Vagina (tissue), 2 donors: Measurements from ENCODE around the gene TTLL11. TPM values are rescaled to one million over a fixed set of nuclear protein-coding genes. Genes with fewer than 3 reads are reported as not detected.

Source experiments
- DNase-seq, 2 donors: peaks; one replicate each; pipeline ENCODE4 v3.0.0-alpha.2; 2017; ENCODE audit errors: extremely low spot score in 2 of 2
- H3K27ac ChIP-seq: fragments of 200-600 bp; sonication (generic); one replicate; pipeline ENCODE4 v1.5.1; 2019
- H3K27me3 ChIP-seq: fragments of 200-600 bp; sonication (generic); one replicate; pipeline ENCODE4 v1.5.1; 2019
- H3K36me3 ChIP-seq, 2 donors: fragments of 200-600 bp; sonication (generic); one replicate each; pipeline ENCODE4 v1.5.1; 2017 to 2019
- H3K4me1 ChIP-seq: fragments of 200-600 bp; sonication (generic); one replicate; pipeline ENCODE4 v1.5.1; 2019
- H3K4me3 ChIP-seq, 2 donors: fragments of 200-600 bp; sonication (generic); 1 replicate in 1 of 2; 2 replicates in 1 of 2; pipeline ENCODE4 v1.5.1; 2016 to 2019
- H3K9me3 ChIP-seq: fragments of 200-600 bp; sonication (generic); one replicate; pipeline ENCODE4 v1.5.1; 2019
- POLR2A ChIP-seq, 2 donors: fragments of 450-650 bp; IDR thresholded peaks; one replicate each; pipeline ENCODE4 v1.6.1; 2017; ENCODE audit warnings: antibody characterized with exemption in 2 of 2, mild to moderate bottlenecking in 2 of 2, moderate library complexity in 2 of 2
- POLR2AphosphoS5 ChIP-seq, 2 donors: sonication (generic); formaldehyde crosslinking; IDR thresholded peaks; one replicate each; pipeline ENCODE4 v1.9.0; 2017; ENCODE audit warnings: antibody characterized with exemption in 2 of 2, mild to moderate bottlenecking in 2 of 2, low read depth in 1 of 2; ENCODE audit not compliant: insufficient read depth in 1 of 2
- intact Hi-C: fragments of 100-400 bp; cut with DNase I; formaldehyde crosslinking; loops from one replicate; pipeline ENCODE4 v1.15.1; 2023
- total RNA-seq: library from RNA; depleted of rRNA; stranded (reverse); fragments of >200 nt; gene quantifications from one replicate; pipeline ENCODE4 v1.2.3, GENCODE V29; 2016
- TF ChIP-seq, protein P1 (sequence below), 3 experiments: fragments of 450-650 bp in 2 of 3; fragments of 200-600 bp in 1 of 3; sonication (generic) in 1 of 3; IDR thresholded peaks; one replicate each; pipeline ENCODE4 v1.5.1; 2017 to 2019; ENCODE audit warnings: antibody characterized with exemption in 3 of 3, mild to moderate bottlenecking in 2 of 3, moderate library complexity in 2 of 3

Gene TTLL11
- total RNA-seq, 1 donor from 2014 or later = 11.0 TPM

DNA sequence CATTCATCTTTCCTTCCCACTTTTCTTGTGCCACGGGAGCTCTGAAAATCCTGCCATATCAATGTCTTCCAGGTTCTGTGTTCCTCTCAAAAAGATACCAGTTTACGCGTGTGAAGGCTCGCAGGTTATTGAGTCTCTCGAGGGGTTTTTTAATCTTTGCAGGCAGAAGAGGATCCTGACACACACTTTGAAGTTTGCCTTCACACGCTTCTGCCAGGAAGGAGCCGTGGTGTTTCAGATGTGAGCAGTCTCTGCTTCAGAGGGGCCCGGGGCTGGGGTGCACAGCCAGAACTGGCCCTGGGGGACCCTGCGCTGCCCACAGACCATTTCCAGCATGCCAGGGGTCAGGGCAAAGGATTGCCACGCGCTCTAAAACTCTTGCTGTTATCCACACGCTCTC is 167.2 kb downstream of the TTLL11 start:
- intact Hi-C loops = no loop called here
- H3K27ac ChIP-seq = no peak overlapping the region
- no peak overlapping the region for H3K4me3 ChIP-seq
- no peaks in the 10 kb centered on the region for H3K4me1 ChIP-seq
- DNase-seq = no peak
- H3K9me3 ChIP-seq = no peaks in the 10 kb centered on the region
- H3K27me3 ChIP-seq = no peaks in the 10 kb centered on the region
- TF ChIP-seq, protein P1, sequence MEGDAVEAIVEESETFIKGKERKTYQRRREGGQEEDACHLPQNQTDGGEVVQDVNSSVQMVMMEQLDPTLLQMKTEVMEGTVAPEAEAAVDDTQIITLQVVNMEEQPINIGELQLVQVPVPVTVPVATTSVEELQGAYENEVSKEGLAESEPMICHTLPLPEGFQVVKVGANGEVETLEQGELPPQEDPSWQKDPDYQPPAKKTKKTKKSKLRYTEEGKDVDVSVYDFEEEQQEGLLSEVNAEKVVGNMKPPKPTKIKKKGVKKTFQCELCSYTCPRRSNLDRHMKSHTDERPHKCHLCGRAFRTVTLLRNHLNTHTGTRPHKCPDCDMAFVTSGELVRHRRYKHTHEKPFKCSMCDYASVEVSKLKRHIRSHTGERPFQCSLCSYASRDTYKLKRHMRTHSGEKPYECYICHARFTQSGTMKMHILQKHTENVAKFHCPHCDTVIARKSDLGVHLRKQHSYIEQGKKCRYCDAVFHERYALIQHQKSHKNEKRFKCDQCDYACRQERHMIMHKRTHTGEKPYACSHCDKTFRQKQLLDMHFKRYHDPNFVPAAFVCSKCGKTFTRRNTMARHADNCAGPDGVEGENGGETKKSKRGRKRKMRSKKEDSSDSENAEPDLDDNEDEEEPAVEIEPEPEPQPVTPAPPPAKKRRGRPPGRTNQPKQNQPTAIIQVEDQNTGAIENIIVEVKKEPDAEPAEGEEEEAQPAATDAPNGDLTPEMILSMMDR (IDR thresholded peaks at IDR 0.05) = no peak
- TF ChIP-seq POLR2A (IDR thresholded peaks at IDR 0.05) = no peak
- no peak for TF ChIP-seq POLR2AphosphoS5 (IDR thresholded peaks at IDR 0.05; ENCODE audit: insufficient read depth in 1 of 2, low read depth in 1 of 2)
- no peaks in the 10 kb centered on the region for H3K36me3 ChIP-seq

GRCh38 chr9:121924700-121925099 is 168.4 kb downstream of the TTLL11 start:
- DNase-seq = no peak
- no peaks in the 10 kb centered on the region for H3K4me1 ChIP-seq
- intact Hi-C loops = no loop called here
- no peaks in the 10 kb centered on the region for H3K9me3 ChIP-seq
- H3K27me3 ChIP-seq = no peaks in the 10 kb centered on the region
- H3K36me3 ChIP-seq = no peaks in the 10 kb centered on the region
- no peak overlapping the region for H3K4me3 ChIP-seq
- TF ChIP-seq POLR2AphosphoS5 (IDR thresholded peaks at IDR 0.05; ENCODE audit: insufficient read depth in 1 of 2, low read depth in 1 of 2) = no peak
- TF ChIP-seq, protein P1 (IDR thresholded peaks at IDR 0.05) = no peak
- no peak for TF ChIP-seq POLR2A (IDR thresholded peaks at IDR 0.05)
- H3K27ac ChIP-seq = no peak overlapping the region

GRCh38 chr9:121921444-121921843 is 171.7 kb downstream of the TTLL11 start:
- intact Hi-C loops = no loop called here
- no peak overlapping the region for H3K27ac ChIP-seq
- no peaks in the 10 kb centered on the region for H3K9me3 ChIP-seq
- H3K4me1 ChIP-seq = no peaks in the 10 kb centered on the region
- TF ChIP-seq POLR2A (IDR thresholded peaks at IDR 0.05) = no peak
- TF ChIP-seq, protein P1 (IDR thresholded peaks at IDR 0.05) = no peak
- no peak for TF ChIP-seq POLR2AphosphoS5 (IDR thresholded peaks at IDR 0.05; ENCODE audit: insufficient read depth in 1 of 2, low read depth in 1 of 2)
- no peak for DNase-seq
- H3K36me3 ChIP-seq = no peaks in the 10 kb centered on the region
- H3K4me3 ChIP-seq = no peak overlapping the region
- no peaks in the 10 kb centered on the region for H3K27me3 ChIP-seq

GRCh38 chr9:121917375-121918335 is 175.5 kb downstream of the TTLL11 start:
- intact Hi-C loops = no loop called here
- Histone ChIP-seq H3K27ac (no peak overlapping the region), H3K27me3 (no peaks in the 10 kb centered on the region), H3K4me1 (no peaks in the 10 kb centered on the region), H3K9me3 (no peaks in the 10 kb centered on the region), H3K4me3 (no peak overlapping the region), H3K36me3 (no peaks in the 10 kb centered on the region)
- TF ChIP-seq POLR2AphosphoS5 (IDR thresholded peaks at IDR 0.05; ENCODE audit: insufficient read depth in 1 of 2, low read depth in 1 of 2) = no peak
- no peak for DNase-seq

DNA sequence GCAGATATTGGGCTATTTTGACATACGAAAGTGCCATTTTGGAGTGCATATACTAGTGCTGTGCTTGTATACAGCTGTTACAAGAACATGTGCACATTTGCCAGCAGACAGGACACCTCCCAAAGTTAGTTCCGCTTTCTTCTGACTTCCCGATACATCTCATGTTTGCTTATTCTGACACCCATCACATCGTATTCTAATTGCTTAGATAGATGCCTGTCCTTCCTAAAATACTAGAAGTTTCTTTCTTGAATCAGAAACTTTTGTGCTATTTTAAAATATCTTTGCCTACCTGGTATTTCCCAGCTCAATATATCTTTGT is 177.8 kb downstream of the TTLL11 start:
- Histone ChIP-seq H3K36me3 (no peaks in the 10 kb centered on the region), H3K27ac (no peak overlapping the region), H3K9me3 (no peaks in the 10 kb centered on the region), H3K4me1 (no peaks in the 10 kb centered on the region), H3K27me3 (no peaks in the 10 kb centered on the region), H3K4me3 (no peak overlapping the region)
- no peak for TF ChIP-seq POLR2AphosphoS5 (IDR thresholded peaks at IDR 0.05; ENCODE audit: insufficient read depth in 1 of 2, low read depth in 1 of 2)
- TF ChIP-seq, protein P1 (IDR thresholded peaks at IDR 0.05) = no peak
- no peak for TF ChIP-seq POLR2A (IDR thresholded peaks at IDR 0.05)
- DNase-seq = no peak
- intact Hi-C loops = no loop called here
